ENCODE data around the gene DCDC1.

- TF ChIP-seq, protein P1, sequence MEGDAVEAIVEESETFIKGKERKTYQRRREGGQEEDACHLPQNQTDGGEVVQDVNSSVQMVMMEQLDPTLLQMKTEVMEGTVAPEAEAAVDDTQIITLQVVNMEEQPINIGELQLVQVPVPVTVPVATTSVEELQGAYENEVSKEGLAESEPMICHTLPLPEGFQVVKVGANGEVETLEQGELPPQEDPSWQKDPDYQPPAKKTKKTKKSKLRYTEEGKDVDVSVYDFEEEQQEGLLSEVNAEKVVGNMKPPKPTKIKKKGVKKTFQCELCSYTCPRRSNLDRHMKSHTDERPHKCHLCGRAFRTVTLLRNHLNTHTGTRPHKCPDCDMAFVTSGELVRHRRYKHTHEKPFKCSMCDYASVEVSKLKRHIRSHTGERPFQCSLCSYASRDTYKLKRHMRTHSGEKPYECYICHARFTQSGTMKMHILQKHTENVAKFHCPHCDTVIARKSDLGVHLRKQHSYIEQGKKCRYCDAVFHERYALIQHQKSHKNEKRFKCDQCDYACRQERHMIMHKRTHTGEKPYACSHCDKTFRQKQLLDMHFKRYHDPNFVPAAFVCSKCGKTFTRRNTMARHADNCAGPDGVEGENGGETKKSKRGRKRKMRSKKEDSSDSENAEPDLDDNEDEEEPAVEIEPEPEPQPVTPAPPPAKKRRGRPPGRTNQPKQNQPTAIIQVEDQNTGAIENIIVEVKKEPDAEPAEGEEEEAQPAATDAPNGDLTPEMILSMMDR (conservative IDR thresholded peaks at IDR 0.05; ENCODE audit: low read length): no peak
- no peak for TF ChIP-seq EZH2phosphoT487 (IDR thresholded peaks at IDR 0.05; ENCODE audit: borderline replicate concordance, low read depth, low read length)
Observed at GRCh38 chr11:31355131-31355530, 14.4 kb downstream of the DCDC1 start.
